GM21576 (cell line): ENCODE data around the gene PPME1.

ENCODE experiments used
- ATAC-seq: cut with Tn5 transposase; IDR thresholded peaks from one replicate; pipeline ENCODE4 v1.9.1; 2021; ENCODE audit warnings: mild to moderate bottlenecking, moderate library complexity; ENCODE audit not compliant: unreplicated experiment

PPME1 gene

DNA sequence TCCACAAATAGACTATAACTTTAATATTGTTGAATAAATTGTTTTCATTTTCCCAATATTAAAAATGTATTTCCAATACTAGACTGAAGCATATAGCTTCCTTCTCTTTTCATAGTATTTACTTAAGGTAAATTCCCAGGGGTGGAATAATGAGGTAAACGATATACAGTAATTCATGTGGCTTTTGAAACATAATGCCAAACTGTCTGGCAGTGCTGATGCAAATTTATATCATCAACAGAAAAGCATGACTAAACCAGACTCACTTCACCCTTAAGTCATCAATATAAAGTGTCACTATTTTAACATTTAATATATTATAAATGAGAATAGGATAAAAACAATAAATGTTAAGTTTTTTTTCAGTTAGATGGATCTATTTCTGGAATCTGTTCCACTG lies 13.9 kb upstream of the PPME1 start:
- no peak for ATAC-seq

DNA sequence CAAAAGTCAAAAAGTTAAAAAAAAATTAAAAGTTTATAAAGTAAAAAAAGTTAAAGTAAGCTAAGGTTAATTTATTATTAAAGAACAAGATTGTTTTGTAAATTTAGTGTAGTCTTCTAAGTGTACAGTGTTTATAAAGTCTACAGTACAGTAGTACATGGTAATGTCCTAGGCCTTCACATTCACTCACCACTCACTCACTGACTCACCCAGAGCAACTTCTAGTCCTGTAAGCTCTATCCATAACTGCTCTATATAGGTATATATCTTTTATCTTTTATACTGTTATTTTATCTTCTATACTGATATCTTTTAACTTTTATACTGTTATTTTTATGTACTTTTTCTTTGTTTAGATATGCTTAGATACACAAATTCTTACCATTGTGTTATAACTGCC lies 11.4 kb upstream of the PPME1 start:
- no peak for ATAC-seq

DNA sequence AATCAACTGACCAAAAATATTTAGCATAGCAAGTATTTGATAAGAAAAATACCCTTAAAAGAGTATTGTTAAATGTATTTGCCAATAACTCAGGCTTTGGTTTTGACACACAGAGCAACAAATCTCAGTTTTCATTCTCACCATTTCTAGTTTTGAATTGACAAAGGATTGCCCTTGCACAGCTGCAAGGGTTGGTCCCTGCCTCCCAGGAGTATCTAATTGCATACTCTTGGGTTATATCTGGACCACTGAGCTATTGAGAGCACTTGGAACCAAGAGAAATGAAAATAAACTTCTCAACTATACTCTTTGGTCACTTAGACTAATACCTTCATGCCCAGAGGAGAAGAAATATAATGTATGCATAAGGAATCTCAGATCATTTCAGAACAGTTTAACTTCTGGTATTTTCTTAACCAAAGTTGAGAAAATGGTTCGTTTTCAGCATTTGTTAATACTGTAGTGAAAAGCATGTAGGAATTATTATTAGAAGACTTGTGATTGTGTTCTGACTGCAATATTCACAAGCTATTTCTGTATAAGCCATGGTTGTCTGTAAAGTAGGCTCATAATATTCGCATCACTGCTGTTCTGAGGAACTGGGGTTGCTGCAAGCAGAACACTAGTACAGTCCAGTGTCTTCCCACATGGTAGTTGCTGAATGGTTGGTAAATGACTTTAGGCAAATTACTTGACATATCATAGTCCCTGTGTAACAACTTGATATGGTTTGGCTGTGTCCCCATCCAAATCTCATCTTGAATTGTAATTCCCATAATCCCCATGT lies 8.2 kb upstream of the PPME1 start:
- ATAC-seq, result no peak

DNA sequence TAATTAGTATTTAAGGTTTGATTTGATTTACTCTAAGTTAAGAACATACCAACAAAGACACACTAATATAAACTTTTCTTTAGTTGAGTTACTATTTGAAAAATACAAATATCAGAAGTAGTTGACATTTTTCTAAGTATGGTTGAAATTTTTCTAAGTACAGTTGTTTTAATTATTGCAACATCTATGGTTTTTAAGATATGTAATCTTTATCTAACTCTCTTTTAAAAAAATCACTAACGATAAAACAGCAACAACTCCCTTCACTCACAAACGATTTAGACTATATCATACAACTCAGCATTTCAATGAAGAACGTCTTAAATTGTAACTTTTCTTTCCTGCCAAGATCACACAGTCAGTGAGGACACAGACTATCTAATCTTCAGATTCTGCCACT lies 2.3 kb upstream of the PPME1 start:
- ATAC-seq, result no peak

DNA sequence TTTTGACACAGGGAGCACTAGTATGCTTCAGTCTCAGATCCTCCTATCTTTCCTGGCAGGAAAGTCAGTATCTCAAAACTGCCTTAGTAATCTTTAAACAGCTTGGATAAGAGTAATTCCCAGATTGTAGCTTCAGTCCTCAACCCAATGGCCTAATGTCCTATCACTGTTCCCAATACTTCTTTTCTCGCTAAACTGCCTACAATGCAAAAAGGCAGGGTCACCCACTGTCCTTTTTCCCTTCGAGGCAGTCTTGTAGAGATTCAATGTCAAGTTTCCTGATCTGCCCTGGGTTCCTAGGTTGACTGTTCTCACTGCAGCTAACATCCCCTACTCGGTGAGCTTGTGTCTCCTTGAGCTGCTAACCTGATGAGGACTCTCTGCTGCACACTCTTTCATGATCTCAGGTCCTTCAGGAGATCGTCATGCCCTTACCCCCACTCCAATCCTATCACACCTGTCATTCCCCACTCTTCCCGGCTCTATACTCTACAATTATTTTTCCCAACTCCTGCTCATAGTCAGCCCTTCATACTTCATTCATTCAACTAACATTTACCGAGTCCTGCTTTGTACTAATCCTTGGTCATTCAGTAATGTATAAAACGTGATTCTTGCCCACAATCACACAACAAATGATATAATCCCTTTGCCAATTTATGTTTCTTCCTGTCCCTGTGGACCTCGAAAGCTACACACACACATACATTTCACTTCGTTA lies 1.2 kb upstream of the PPME1 start:
- no peak for ATAC-seq

DNA sequence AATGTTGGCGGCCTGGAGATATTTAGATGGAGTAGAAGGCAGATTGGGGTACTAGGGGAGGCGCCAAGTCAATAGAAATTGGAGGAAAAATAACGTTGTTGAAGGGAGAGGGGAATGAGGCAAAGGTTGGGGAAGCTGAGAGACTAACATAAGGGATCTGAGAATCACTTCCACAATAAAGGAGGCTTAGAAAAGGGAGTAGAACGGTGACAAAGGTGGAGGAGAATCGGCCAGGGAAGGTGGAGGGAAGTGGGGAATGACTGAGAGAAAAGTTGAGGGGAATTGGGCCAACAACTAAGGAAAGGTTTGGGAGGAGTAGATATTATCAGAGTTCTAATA lies 510 bp downstream of the PPME1 start:
- no peak for ATAC-seq

DNA sequence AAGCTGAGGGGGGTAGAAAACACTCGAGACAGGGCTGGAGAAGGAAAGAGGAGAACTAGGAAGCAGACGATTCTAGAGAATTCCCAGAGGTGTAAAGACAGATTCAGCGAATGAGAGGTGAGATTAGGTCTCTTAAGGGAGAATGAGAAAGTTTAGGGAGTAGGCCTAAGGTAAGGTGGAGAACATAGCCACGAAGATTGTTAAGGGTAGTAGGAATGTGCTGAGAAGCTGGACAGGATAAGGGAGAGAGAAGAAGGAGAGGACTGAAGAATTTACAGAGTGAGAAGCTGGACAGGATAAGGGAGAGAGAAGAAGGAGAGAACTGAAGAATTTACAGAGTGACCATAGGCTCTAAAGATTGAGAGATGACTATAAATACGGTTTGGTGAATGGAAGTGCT lies 908 bp downstream of the PPME1 start:
- ATAC-seq, result no peak

DNA sequence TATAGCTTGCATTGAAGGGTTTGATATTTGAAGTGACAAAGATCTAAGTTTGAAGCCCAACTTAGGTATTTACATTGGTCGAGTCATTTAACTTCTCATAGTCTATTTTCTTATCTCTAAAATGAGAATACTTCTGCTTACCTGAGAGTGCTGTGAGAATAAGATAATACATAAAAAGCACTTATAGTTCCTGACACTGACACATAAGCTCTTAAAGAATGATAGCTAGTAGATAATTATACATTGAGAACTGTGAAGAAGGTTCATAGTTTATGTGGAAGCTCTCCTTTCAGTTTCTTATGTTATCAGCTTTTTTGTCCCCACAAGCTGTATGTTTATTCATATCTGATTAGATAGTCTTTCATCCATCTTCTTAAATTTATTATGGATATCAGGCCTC lies 4.8 kb downstream of the PPME1 start:
- no peak for ATAC-seq

DNA sequence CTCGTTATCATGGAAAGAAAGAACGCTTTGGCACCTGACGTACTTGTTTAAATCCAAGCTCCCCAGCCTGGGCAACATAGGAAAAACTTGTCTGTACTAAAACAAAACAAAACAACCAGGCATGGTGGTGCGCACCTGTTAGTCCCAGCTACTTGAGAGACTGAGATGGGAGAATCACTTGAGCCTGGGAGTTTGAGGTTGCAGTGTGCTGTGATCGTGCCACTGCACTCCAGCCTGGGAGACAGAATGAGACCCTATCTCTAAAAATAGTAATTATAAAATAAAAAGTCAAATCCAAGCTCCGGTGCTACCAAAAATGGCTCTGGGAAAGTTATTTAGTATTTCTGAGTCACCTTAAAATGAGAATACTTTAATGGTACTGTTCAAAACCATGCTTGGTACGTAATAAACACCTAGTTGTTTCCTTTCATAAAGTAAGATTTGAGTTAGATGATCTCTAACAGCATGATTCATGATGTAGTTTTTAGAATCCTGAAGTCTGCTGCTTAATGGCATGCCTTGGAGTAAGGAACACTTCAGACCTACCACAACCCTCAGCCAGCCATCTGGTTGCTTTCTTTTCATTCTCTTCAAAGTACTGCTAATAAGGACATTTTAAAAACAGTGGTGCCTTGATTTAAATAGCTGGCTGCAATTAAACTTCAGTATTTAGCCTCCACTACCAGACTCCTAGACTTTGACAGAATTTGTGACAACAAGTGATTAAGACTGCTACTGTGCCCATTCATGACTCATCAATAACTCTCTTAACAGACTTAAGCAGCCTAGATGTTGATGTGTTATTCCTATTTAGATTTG lies 8.4 kb downstream of the PPME1 start:
- ATAC-seq, result no peak

DNA sequence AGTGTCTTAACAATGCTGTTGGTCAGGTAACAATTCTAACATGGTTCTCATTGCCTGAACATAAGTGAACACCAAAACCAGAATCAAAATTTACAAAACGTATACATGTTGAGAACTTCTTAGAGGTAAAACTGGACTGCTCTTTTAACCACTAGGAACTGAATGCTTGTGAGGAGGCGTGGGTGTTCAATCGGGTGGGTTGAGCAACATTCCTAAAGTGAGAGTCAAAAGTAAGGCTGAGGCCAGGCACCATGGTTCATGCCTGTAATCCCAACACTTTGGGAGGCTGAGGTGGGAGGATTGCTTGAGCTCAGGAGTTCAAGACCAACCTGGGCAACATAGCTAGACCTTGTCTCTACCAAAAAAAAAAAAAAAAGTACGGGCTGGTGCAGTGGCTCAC lies 11.5 kb downstream of the PPME1 start:
- ATAC-seq, result no peak

DNA sequence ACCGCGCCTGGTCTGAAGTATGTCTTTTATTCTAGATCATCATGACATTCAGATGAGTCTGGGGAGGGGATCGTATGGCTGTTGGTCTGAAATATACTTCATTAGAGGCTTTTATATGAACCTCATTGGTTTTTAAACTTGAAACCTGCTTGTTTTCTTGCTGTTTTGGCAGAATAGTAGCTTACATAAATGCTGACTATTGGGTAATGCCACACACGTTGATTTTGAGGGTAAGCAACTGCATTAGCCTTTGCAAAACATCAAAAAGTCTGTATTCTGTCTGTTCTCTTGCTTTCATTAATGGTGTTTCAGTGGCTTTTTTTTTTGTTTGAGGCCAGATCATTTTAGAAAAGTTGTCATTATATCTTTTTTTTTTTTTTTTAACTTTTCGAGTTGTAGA lies 14.2 kb downstream of the PPME1 start:
- no peak for ATAC-seq

DNA sequence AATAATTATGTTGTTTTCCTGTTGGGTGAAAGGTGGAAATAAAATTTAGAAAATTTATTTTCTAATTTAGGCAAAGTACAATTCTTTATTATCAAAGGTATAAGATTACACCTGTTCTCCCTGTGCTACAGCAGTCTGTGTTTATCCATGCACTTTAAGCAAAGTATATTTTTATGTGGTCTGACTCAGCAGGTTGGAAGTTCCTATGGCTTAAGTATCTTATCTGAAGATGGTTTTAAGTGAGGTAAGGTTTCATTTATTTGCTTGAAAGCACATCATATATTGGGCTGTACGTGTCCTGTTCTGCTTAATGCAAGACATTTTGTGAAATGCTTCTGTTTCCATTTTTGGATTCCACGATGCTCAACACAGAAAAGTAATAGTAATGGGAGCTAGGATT lies 14.6 kb downstream of the PPME1 start:
- no peak for ATAC-seq

DNA sequence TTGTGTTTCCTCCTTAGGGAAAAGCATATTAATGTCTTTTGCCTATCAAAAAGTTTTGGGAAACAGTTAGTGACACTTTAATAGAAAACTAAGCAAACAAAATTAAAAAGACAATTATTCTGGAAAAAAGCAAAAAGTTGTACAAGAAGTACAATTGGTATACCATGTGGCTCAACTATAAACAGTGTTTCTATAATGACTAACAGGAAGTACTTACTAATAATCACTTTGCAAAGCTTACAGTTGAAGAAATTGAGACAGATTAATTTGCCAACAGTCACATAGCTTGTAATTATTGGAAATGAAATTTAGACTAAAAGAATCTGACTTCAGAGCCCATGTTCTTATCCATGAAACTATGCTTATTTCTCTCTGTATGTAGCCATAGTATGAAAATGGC lies 24.7 kb downstream of the PPME1 start:
- ATAC-seq, result no peak

DNA sequence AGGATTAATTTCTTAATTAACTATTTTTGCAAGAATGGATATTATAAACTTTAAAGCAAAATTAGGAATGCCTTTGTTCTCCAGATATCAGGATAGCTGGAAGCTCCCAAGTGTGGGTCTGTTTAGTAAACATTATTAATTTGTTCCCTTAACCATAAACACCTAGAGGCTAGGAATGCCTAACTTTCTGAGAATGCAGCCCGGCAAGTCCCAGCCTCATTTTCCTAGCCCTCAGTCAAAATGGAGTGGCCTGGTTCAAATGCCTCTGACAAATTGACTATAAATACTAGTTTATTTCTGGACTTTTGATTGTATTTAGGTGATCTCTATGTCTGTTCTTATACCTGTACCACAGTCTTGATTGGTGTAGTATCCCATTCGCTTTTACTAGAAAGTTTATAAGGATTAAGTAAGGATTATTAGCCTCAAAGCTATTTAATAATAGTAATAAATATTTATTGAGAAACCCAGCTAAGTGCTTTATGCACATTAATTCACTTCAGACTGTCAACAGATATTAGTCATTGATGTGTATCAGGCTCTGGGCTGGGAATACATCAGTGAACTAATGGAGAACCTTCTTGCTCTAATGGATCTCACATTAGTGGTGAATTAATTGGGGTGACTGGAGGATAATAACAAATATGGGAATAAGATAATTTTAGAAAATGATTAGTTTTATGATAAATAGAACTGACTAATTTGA lies 25.8 kb downstream of the PPME1 start:
- no peak for ATAC-seq

DNA sequence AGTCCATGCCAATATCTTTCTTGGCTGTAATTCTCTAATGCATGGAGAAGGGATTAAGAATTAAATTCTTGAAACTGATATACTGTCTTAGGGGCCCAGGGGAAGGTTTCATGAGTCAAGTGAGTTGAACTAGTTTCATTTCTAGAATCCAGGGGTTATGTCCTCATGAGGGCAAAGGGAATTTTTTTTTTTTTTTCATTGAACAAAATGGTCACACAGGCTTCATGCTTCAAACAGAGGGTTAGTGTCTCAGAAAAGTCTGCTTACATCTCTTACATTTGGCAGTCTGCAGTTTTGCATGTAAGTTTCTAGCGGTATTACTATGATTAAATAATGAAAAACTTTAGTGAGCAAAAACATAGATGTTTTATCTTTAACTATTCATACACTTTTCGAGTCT lies 32.9 kb downstream of the PPME1 start:
- no peak for ATAC-seq

DNA sequence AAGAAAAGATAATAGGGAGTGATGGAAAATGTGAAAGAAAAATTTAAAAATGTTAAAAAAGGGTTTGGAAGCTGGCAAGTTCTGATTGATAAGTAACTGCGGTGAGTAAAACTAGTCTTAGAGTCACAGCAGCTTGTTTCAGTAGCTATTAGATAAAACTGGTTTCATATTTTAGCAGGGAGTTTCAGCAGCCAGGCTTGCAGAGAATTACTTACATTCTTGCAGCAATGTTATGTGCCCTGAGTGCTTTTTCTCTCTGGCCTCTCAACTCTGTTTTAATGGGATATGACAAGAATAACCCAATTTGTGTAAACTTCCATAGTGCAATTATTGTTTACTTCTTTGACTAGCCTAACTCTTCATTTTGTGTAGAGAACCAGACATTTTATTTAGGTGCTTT lies 33.6 kb downstream of the PPME1 start:
- no peak for ATAC-seq

DNA sequence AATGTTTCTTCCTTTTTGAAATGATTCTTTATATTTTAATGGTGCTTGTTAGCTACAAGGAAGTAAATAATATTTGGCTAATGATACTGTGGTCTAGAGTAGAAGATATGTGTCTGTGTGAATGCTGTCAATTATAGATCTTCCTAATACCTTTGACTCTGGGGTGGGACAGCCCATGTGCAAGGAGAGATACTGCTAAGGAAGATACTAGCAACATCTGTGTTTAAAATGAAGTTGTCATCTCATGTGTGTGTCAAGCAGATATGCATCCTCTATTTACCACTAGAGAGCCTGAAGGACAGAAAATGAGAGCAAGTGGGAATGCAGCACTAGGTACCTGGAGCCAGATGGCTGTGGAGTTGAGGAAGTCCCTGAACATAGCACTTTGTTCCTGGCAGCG lies 34.1 kb downstream of the PPME1 start:
- no peak for ATAC-seq

DNA sequence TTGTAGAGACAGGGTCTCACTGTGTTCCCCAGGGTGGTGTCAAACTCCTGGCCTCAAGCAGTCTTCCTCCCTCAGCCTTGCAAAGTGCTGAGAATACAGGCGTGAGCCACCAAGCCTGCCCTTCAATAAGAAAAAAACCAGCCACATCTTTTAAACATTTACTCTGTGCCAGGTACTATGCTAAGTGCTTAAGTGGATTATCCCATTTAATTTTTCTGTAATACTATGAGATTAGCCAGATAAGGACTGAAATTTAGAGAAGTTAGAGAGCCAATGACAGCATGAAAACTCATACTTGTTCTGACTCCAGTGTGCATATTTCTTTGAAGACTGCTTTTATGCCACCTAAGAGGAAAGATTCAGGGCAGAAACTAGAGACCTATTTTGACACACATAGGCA lies 35.7 kb downstream of the PPME1 start:
- no peak for ATAC-seq

DNA sequence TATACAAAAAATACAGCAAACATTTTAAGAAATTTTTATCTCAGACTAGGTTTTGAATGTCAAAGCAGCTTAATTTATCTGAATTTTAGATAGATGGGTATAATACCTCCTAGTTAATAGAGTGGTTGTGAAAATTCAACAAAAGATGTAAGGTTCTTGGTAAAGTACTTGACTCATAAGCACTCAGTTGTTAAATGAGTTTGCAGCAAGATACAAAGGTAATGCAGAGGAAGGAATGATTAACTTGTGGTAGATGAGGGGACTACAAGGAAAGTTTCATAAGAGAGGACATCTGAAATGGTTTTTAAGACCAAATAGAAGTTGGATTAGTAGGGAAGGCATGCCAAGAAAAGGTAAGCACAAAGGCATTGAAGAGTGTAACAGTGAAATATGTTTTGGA lies 37.4 kb downstream of the PPME1 start:
- no peak for ATAC-seq

DNA sequence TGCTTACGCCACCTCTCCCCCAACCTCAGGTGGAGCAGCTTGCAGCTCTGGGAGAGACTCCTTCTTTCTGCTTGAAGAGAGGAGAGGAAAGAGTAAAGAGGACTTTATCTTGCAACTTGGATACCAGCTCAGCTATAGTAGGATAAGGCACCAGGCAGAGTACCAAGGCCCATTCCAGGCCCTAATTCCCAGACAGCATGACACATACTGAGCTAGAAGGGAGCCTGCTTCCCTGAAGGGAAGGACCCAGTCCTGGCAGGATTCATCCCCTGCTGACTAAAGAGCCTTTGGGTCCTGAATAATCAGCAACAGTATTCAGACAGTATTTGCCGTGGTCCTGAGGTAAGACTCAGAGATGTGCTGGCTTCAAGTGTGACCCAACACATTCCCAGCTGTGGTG lies 41.4 kb downstream of the PPME1 start:
- no peak for ATAC-seq

DNA sequence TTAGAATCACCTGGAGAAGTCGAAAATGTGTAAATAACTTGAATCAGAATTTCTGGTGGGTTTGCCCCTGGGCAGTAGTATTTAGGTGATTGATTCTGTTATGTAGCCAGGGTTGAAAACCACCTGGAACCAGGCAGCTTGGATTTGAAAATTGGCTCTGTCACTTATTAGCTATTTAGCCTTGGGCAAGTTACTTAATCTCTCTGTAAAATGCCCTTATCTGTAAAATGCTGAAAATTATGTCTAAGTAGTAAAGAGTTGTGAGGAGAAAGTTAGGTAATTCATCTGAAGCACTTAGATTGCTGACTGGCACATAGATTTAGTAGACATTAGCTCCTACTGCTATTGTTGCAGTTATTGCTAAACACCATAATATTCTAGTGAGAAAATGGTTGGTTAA lies 49.3 kb downstream of the PPME1 start:
- ATAC-seq, result no peak
